Motor neuron (in vitro differentiated cells): ENCODE results near the gene TDG. TPM values are rescaled to one million over a fixed set of nuclear protein-coding genes. Genes with fewer than 3 reads are reported as not detected.
"Not testable (repeated sequence)": the region's sequence is repeated elsewhere in the genome, so short reads cannot be mapped to it uniquely, and the experiment has no call there.

ENCODE experiments used
- ATAC-seq, 8 experiments: fragments of 200-7000 bp; cut with Tn5 transposase; replicated peaks in 6 of 8; 2 replicates each; pipeline ENCODE4 v1.8.0; 2021; ENCODE audit warnings: mild to moderate bottlenecking in 8 of 8, moderate library complexity in 8 of 8
- H3K27ac ChIP-seq, 2 donors: fragments of 250-450 bp; sonication (Bioruptor Pico); 2 replicates each; pipeline ENCODE4 v1.9.0; 2021; ENCODE audit warnings: antibody characterized with exemption in 2 of 2, mild to moderate bottlenecking in 2 of 2, moderate library complexity in 1 of 2
- H3K4me1 ChIP-seq, 2 donors: fragments of 250-450 bp; sonication (Bioruptor Pico); replicated peaks in 1 of 2; 2 replicates each; pipeline ENCODE4 v1.6.1; 2021; ENCODE audit warnings: antibody characterized with exemption in 2 of 2, mild to moderate bottlenecking in 2 of 2, moderate library complexity in 1 of 2
- H3K4me3 ChIP-seq, 5 donors: fragments of 250-450 bp; sonication (Bioruptor Pico); 2 replicates each; pipeline ENCODE4 v1.9.0; 2021; ENCODE audit warnings: antibody characterized with exemption in 5 of 5, mild to moderate bottlenecking in 5 of 5, moderate library complexity in 4 of 5
- WGBS, 10 experiments: fragments of 450-650 bp; shearing (Covaris generic); methylation state at CpG; one replicate each; pipeline ENCODE4 v1.0.0; 2022; 5-methylcytosine and 5-hydroxymethylcytosine counted together
- in situ Hi-C, 9 experiments: fragments of 400-800 bp; cut with MboI; loops; one replicate each; pipeline ENCODE4 v1.15.0; 2021; ENCODE audit warnings: low sequenced_read_pairs in 9 of 9, low pct_unique_long_range_greater_than_20kb in 2 of 9; ENCODE audit not compliant: unreplicated experiment in 9 of 9
- total RNA-seq, 8 experiments: library from RNA; unstranded; fragments of 300-600 nt; gene quantifications; 2 replicates each; pipeline versions ENCODE4 v1.2.3 to v1.2.4, GENCODE V29; 2022

Gene TDG
- total RNA-seq, 8 experiments from 2014 or later = 21.5 to 49.3 (median 32.8) TPM

DNA sequence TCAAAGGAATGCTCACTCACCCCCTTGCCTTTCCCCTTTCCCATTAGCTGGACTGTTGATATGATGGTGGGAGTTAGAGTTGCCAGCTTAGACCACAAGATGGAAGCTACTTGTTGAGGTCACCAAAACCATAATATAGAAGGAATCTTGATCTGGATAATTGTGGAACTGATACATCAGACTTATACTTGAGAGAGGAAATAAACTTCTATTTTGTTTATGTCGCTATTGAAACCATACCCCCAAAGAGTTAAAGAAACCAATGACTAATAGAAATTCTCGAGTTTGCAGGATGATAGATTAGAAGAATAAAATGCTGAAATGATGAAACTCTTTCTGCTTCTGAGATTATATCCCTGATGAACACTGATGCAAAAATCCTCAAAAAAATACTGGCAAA is 37.9 kb downstream of the TDG start:
- H3K4me1 ChIP-seq = no peaks in the 10 kb centered on the region
- WGBS, 10 experiments = 46 to 100% (median 68%) methylated on average over 1 to 2 of the region's 2 CpGs; no CpG with 5 or more reads in 1 of the 10 experiments

DNA sequence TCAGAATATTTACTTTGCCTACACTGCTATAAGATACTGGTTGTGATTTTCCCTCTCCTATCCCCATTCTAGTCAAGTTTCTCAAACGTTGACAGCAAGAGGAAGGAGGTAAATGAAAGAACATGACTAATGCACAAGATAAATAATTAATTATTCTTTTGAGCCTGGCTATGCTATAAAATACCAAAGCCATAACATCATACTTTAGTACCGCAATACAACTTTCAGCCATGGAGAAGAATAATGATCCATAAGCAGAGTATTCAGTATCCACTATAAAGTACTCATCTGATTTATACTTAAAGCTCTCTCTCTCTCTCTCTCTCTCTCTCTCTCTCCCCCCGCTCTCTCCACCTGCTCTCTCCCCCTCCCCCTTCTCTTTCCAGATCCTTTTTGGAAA is 41.3 kb downstream of the TDG start:
- ATAC-seq = peak in 2 of 8 experiments; percentile 7 to 21
- Histone ChIP-seq H3K4me3 (no peak overlapping the region), H3K4me1 (no peaks in the 10 kb centered on the region), H3K27ac (no peak overlapping the region)
- 0 to 92% (median 33%) methylated on average over 1 to 3 of the region's 3 CpGs; no CpG with 5 or more reads in 1 of the 10 experiments for WGBS, 10 experiments
- in situ Hi-C loops = no loop called here

More for the DNA sequence above, 37.9 kb downstream of the TDG start:
- in situ Hi-C loops = no loop called here
- H3K27ac ChIP-seq = no peak overlapping the region
- no peak for ATAC-seq
- no peak overlapping the region for H3K4me3 ChIP-seq

DNA sequence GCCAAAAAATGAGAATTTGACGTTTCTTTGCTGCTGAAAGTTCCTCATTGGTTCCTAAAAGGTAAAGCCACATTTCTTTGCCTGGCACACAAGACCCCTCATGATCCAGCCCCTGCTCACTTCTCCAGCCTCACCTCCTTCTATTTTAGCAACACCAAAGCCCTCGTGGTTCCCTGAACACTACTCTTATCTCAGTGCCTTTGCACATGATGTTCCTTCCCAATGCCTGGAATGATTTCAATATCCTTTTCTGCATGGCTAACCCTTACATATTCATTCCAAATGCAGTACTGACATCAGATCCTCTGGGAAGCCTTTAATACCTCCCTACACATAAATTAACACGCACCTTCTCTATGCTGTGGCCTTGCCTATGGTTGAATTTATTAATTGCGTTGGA is 44.4 kb downstream of the TDG start:
- 67 to 100% (median 88%) methylated on average over 1 to 4 of the region's 4 CpGs for WGBS, 10 experiments
- no peak overlapping the region for H3K4me3 ChIP-seq
- ATAC-seq = peak in 1 of 8 experiments; percentile 5
- no peaks in the 10 kb centered on the region for H3K4me1 ChIP-seq
- in situ Hi-C loops = no loop called here
- no peak overlapping the region for H3K27ac ChIP-seq

DNA sequence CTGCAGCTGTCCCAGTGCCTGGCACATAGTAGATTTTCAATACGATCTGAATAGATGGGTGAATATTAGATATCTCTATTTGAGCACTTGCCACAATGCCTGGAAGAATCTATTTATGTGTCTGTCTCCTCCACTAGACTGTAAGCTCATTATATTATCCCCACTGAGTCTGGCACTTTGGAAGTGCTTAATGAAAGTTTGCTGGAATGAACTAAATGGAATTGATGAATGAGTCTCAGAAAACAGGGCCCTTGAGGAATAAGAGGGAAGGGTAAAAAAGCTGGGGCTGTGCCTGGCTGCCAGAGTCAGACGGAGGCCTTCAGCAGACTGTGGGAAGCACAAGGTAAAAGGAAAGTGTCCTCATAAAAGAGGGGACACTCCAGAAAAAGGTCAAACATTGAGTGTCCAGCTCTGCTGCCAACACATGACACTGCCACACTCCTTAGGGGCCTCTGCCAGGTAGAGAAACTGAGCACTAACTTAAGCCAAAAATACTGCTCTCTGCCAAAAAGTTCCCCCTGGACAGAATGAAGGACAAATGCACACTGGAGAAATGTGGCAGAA is 45.0 kb downstream of the TDG start:
- in situ Hi-C loops = no loop called here
- peak in 2 of 8 experiments; percentile 8 to 13 for ATAC-seq
- WGBS, 10 experiments = 60 to 100% (median 95%) methylated on average over 1 to 2 of the region's 2 CpGs; no CpG with 5 or more reads in 4 of the 10 experiments
- H3K4me1 ChIP-seq = no peaks in the 10 kb centered on the region
- H3K4me3 ChIP-seq = no peak overlapping the region
- no peak overlapping the region for H3K27ac ChIP-seq

DNA sequence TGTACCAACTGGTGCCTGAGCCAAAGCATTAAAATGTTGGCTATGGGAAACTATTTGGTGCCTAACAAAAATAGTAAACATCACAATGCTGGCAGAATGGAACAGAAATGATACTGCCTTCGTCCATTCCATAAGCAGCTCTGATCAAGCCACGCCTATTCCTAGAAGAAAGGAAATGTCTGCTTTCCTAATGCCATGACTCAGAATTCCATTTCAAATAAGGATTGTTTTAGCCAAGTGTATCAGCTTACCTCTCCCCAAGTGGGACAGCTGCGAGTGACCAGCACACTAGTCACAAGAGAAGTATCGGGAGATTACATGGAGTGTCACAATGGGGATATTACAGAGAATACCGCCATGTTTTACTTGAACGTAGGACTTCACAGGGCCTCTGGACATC is 45.6 kb downstream of the TDG start:
- ATAC-seq = peak in 3 of 8 experiments; percentile 39 to 97 (median 96)

DNA sequence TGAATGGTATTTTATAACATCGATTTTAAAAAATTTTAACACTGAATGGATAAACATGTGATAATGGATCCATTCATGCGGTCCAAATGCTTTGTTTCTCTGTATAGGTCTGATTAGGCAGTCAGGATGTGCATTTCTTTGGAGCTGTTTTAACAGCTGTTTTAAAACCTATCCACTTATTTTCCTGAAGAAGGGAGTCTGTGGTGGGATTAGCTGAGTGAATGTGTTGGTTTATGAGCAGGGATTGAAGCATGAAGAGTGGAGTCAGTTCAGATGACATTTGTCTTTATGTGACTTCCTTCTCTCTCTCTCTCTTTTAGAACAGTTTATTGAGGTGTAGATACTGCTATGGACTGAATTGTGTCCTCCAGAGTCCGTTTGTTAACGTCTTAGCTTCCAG is 46.7 kb downstream of the TDG start:
- in situ Hi-C loops = no loop called here
- Histone ChIP-seq H3K4me3 (no peak overlapping the region), H3K27ac (no peak overlapping the region), H3K4me1 (no peaks in the 10 kb centered on the region)
- WGBS, 10 experiments = 42 to 100% (median 71%) methylated on average over 2 to 4 of the region's 4 CpGs; no CpG with 5 or more reads in 2 of the 10 experiments
- no peak for ATAC-seq

More for the DNA sequence above, 45.6 kb downstream of the TDG start:
- Histone ChIP-seq H3K4me3 (no peak overlapping the region), H3K4me1 (no peaks in the 10 kb centered on the region), H3K27ac (no peak overlapping the region)
- in situ Hi-C loops = no loop called here
- WGBS, 10 experiments = 40 to 93% (median 71%) methylated on average over 1 to 6 of the region's 6 CpGs

DNA sequence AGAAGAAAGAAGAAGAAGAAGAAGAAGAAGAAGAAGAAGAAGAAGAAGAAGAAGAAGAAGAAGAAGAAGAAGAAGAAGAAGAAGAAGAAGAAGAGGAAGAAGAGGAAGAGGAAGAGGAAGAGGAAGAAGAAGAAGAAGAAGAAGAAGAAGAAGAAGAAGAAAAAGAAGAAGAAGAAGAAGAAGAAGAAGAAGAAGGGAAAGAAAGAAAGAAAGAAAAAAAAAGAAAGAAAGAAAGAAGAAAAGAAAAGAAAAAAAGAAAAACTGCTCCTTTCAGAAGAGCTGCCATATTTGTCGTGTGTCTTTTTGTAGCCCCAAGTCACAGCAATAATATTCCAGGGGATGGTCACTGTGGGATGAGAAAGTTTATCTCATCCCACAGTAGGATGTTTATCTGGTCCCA is 56.2 kb downstream of the TDG start:
- H3K4me1 ChIP-seq, H3K27ac ChIP-seq, in situ Hi-C loops, ATAC-seq, H3K4me3 ChIP-seq: not testable (repeated sequence)
- 49 to 100% (median 82%) methylated on average over 1 of the region's 1 CpG; no CpG with 5 or more reads in 2 of the 10 experiments for WGBS, 10 experiments

DNA sequence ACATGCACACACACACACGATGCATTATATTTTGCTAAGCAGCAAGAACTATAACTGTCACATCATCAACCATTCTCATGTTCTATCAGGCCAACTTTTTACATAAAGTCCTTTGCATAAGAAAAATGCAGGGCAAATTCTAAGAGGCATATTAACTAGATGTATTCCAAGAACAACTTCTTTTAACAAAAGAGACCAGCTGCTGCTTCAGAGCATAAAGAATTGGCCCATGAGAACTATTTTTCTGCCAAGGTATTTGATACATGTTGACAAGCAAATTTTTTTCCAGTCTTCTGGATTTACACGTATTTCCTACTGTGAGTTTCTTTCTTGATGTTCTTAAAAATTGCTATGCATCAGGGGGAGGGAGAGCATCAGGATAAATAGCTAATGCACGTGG is 57.1 kb downstream of the TDG start:
- peak in 2 of 8 experiments; percentile 32 to 43 for ATAC-seq
- 25 to 84% (median 69%) methylated on average over 1 to 3 of the region's 3 CpGs; no CpG with 5 or more reads in 2 of the 10 experiments for WGBS, 10 experiments
- in situ Hi-C loops = no loop called here

DNA sequence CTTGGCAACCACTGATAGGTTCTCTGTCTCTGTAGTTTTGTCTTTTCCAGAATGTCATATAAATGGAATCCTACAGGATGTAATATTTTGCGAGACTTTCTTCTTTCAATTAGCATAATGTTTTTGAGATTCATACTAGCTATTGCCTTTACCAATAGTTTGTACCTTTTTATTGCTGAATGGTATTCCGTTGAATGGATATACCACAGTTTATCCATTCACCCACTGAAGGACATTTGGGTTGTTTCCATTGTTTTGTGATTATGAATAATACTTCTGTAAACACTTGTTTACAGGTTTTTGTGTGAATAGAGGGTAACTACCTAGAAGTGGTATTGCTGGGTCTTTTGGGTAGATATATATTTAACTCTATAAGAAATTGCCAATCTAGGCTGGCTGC is 58.0 kb downstream of the TDG start:
- in situ Hi-C loops = no loop called here
- Histone ChIP-seq H3K4me1 (no peaks in the 10 kb centered on the region), H3K4me3 (no peak overlapping the region), H3K27ac (no peak overlapping the region)
- ATAC-seq = no peak
- 40 to 100% (median 86%) methylated on average over 1 to 2 of the region's 2 CpGs; no CpG with 5 or more reads in 1 of the 10 experiments for WGBS, 10 experiments

More for the DNA sequence above, 57.1 kb downstream of the TDG start:
- no peaks in the 10 kb centered on the region for H3K4me1 ChIP-seq
- H3K27ac ChIP-seq = no peak overlapping the region
- no peak overlapping the region for H3K4me3 ChIP-seq

DNA sequence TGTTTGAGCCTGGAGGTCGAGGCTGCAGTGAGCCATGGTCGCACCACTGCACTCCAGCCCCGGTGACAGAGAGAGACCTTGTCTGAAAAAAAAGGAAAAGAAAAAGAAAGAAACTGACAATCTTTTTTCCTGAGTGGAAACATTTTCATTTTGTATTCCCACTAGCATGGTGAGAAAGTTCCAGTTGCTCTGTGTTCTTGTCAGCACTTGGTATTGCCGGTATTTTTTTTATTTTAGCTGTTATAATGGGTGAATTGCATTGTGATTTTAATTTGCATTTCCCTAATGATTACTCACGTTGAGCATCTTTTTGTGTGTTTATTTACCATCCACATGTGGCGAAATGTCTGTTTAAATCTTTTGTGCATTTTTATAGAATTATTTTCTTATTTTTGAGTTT is 58.7 kb downstream of the TDG start:
- Histone ChIP-seq H3K27ac (no peak overlapping the region), H3K4me3 (no peak overlapping the region), H3K4me1 (no peaks in the 10 kb centered on the region)
- 61 to 100% (median 87%) methylated on average over 1 to 5 of the region's 6 CpGs for WGBS, 10 experiments
- ATAC-seq = no peak
- in situ Hi-C loops = no loop called here

DNA sequence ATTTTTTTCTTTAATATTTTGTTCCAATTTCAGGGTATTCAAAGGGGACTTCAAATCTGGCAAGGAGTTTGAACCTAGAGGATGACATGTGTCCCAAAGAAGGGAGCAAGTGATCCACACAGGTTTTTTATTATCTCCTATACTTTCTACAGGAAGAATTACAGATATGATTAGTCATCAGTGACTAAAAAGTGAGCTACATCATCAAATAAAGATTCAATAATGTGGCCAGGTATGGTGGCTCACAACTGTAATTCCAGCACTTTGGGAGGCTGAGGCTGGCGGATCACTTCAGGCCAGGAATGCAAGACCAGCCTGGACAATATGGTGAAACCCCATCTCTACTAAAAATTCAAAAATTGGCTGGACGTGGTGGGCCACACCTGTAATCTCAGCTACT is 60.1 kb downstream of the TDG start:
- H3K27ac ChIP-seq = no peak overlapping the region
- ATAC-seq = no peak
- WGBS, 10 experiments = 20 to 93% (median 82%) methylated on average over 1 to 2 of the region's 2 CpGs; no CpG with 5 or more reads in 2 of the 10 experiments
- in situ Hi-C loops = no loop called here
- H3K4me3 ChIP-seq = no peak overlapping the region
- no peaks in the 10 kb centered on the region for H3K4me1 ChIP-seq

DNA sequence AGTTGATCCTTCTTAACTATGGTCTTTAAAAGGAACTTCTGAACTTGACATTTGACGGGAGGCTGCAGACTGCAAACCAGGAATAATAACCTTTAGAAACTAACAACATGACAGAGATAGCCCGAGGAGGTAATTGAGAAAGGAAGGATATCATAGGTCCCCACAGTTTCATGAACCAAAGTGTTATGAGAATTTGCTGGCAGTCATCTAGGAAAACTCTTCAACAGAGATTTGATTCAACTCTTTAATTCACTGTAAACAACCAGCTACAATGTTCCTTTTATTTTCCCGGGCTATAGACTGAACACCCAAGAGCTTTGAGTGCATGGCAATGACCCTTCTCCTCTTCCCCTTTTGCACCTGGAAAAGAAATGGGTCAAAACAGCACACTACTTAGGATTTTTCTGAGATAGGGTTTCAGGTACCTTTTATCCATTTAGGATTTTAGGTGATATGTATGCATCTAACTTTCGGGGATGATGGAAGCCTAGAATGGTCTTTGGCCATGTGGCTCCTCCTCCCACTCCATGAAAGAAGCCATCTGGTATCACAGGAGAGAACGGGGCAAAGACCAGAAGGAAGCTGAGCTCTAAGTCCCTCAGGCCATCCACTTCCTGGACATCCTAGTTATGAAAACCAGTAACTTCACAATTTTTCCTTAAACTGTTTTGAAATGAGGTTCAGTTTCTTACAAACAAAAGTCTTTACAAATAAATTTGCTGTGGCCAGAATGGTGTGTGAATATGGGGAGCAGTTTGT is 61.3 kb downstream of the TDG start:
- WGBS, 10 experiments = 38 to 100% (median 66%) methylated on average over 2 to 5 of the region's 5 CpGs
- no peak for ATAC-seq
- Histone ChIP-seq H3K27ac (no peak overlapping the region), H3K4me1 (no peaks in the 10 kb centered on the region), H3K4me3 (no peak overlapping the region)
- in situ Hi-C loops = no loop called here

DNA sequence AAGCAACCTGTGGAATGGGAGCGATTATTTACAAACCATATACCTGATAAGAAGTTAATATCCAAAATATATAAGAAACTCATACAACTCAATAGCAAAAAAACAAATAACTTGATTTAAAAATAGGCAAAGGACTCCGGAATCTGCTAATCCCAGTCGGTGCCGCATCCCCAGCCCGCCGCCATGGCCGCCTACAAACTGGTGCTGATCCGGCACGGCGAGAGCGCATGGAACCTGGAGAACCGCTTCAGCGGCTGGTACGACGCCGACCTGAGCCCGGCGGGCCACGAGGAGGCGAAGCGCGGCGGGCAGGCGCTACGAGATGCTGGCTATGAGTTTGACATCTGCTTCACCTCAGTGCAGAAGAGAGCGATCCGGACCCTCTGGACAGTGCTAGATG is 64.9 kb downstream of the TDG start:
- H3K27ac ChIP-seq, H3K4me1 ChIP-seq, H3K4me3 ChIP-seq, in situ Hi-C loops, ATAC-seq: not testable (repeated sequence)
- 38 to 100% (median 86%) methylated on average over 1 to 6 of the region's 27 CpGs; no CpG with 5 or more reads in 1 of the 10 experiments for WGBS, 10 experiments
